ENCODE data around the gene UQCR10.

GRCh38 chr22:29814003-29814402 is 46.8 kb downstream of the UQCR10 start:
- TF ChIP-seq POLR2A (IDR thresholded peaks at IDR 0.05) (no peak), CTCF (IDR thresholded peaks at IDR 0.05) (no peak)

Data from heart left ventricle (tissue), 13 donors.